GM19240 (cell line): ENCODE measurements around the gene IPO4.

ENCODE experiments used
- DNase-seq: peaks from one replicate; pipeline ENCODE4 v3.0.0; 2011; ENCODE audit warnings: low spot score; ENCODE audit not compliant: insufficient read length

Gene IPO4

GRCh38 chr14:24194186-24194872, 5.7 kb upstream of the IPO4 start:
- no peak for DNase-seq

- DNase-seq = no peak
These were observed 4.3 kb upstream of the IPO4 start for GRCh38 chr14:24192933-24193332.

- DNase-seq = no peak
These were observed 1.8 kb upstream of the IPO4 start for GRCh38 chr14:24190416-24190815.

GRCh38 chr14:24189460-24189859, 844 bp upstream of the IPO4 start:
- DNase-seq = no peak

GRCh38 chr14:24189059-24189375, 401 bp upstream of the IPO4 start:
- no peak for DNase-seq

GRCh38 chr14:24187539-24187915, 1.1 kb downstream of the IPO4 start:
- no peak for DNase-seq

GRCh38 chr14:24186831-24187538, 1.6 kb downstream of the IPO4 start:
- DNase-seq = no peak

- no peak for DNase-seq
These were observed 2.9 kb downstream of the IPO4 start for GRCh38 chr14:24185741-24186140.

- no peak for DNase-seq
These were observed 3.6 kb downstream of the IPO4 start for GRCh38 chr14:24185026-24185425.

- no peak for DNase-seq
These were observed 4.3 kb downstream of the IPO4 start for GRCh38 chr14:24184104-24184970.

GRCh38 chr14:24183014-24183481, 5.6 kb downstream of the IPO4 start:
- no peak for DNase-seq

GRCh38 chr14:24182110-24182882, 6.3 kb downstream of the IPO4 start:
- no peak for DNase-seq

- DNase-seq = no peak
These were observed 7.1 kb downstream of the IPO4 start for GRCh38 chr14:24181371-24182077.

GRCh38 chr14:24179961-24180796, 8.4 kb downstream of the IPO4 start:
- no peak for DNase-seq

- DNase-seq = no peak
These were observed 9.2 kb downstream of the IPO4 start for GRCh38 chr14:24179294-24179960.

GRCh38 chr14:24178399-24179178, 10.0 kb downstream of the IPO4 start:
- DNase-seq = no peak

GRCh38 chr14:24177891-24178290, 10.7 kb downstream of the IPO4 start:
- DNase-seq = no peak

GRCh38 chr14:24177041-24177825, 11.4 kb downstream of the IPO4 start:
- DNase-seq = no peak
